Body of pancreas (tissue), 4 donors: ENCODE data around the gene IBA57. TPM values are rescaled to one million over a fixed set of nuclear protein-coding genes. Genes with fewer than 3 reads are reported as not detected.

Experiments used
- ATAC-seq: fragments of 150-250 bp; one replicate; pipeline ENCODE4 v1.9.1; 2016
- DNase-seq, 4 donors: peaks; one replicate each; pipeline ENCODE4 v3.0.0-alpha.2; 2019
- H3K27ac ChIP-seq, 4 donors: fragments of 200-600 bp; sonication (generic); 1 replicate in 3 of 4; 2 replicates in 1 of 4; pipeline versions ENCODE4 v1.5.1 to v1.6.1; 2016 to 2019; ENCODE audit warnings: mild to moderate bottlenecking in 1 of 4, mixed read lengths in 1 of 4, moderate library complexity in 1 of 4
- H3K27me3 ChIP-seq, 2 donors: fragments of 200-600 bp; sonication (generic); one replicate each; pipeline ENCODE4 v1.6.0; 2016; ENCODE audit warnings: mild to moderate bottlenecking in 1 of 2
- H3K36me3 ChIP-seq, 2 donors: fragments of 200-600 bp; sonication (generic); replicated peaks in 1 of 2; 2 replicates each; pipeline ENCODE4 v1.5.1; 2016; ENCODE audit warnings: low read depth in 2 of 2; ENCODE audit not compliant: insufficient read depth in 1 of 2
- H3K4me1 ChIP-seq: fragments of 200-600 bp; sonication (generic); one replicate; pipeline ENCODE4 v1.6.0; 2016
- H3K4me3 ChIP-seq, 2 donors: fragments of 200-600 bp; sonication (generic); 1 replicate in 1 of 2; 2 replicates in 1 of 2; pipeline ENCODE4 v1.5.1; 2016 to 2019
- H3K9me3 ChIP-seq, 3 donors: fragments of 200-600 bp; sonication (generic); 1 replicate in 2 of 3; 2 replicates in 1 of 3; pipeline ENCODE4 v1.5.1; 2016
- CTCF ChIP-seq, 7 experiments: fragments of 450-650 bp in 4 of 7; fragments of 200-600 bp in 3 of 7; sonication (generic) in 3 of 7; IDR thresholded peaks; one replicate each; pipeline ENCODE4 v1.5.1; 2016 to 2019; ENCODE audit warnings: antibody characterized with exemption in 7 of 7
- POLR2A ChIP-seq, 3 donors: fragments of 450-650 bp; IDR thresholded peaks; one replicate each; pipeline ENCODE4 v1.6.1; 2016; ENCODE audit warnings: antibody characterized with exemption in 3 of 3, mild to moderate bottlenecking in 2 of 3
- WGBS, 2 donors: methylation state at CpG; one replicate each; pipeline ENCODE4 v1.1.5; 2017; 5-methylcytosine and 5-hydroxymethylcytosine counted together
- intact Hi-C: fragments of 100-400 bp; cut with DNase I; formaldehyde crosslinking; loops from one replicate; pipeline ENCODE4 v1.15.1; 2023
- total RNA-seq, 2 donors: library from RNA; depleted of rRNA; stranded (reverse); fragments of >200 nt; gene quantifications; one replicate each; pipeline ENCODE4 v1.1.0, GENCODE V29; 2016

The IBA57 gene
- total RNA-seq, 2 donors from 2014 or later = 4.7 to 13.5 TPM

DNA sequence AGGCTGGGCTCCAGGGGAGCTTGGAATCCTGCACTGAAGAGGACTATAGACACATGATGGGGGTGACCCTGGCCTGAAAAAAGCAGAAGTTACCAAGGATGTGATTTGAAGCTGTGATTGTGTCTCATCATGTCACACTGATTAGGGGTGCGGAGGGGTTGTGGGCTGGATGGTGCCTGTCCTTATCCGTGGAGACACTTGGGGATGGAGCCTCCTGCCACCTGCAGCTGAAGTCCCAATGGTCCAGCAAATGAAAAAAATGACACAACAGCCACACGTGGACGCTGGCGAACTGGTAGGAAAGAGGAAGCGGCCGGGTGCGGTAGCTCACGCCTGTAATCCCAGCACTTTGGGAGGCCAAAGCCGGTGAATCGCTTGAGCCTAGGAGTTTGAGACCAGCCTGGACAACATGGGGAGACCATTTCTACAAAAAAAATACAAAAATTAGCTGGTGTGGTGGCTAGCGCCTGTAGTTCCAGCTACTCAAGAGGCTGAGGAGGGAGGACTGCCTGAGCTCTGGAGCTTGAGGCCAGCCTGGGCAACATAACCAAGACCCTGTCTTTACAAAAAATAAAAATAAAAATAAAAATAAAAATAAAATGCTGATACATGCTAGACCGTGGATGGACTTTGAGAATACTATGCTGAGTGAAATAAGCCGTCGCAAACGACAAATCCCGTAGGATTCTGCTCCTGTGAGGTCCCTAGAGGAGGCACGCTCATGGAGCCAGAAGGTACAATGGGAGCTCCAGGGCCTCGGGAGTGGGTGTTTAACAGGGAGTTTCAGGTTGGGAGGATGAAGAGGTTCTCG, 838 bp upstream of the IBA57 start:
- TF ChIP-seq POLR2A (IDR thresholded peaks at IDR 0.05) (no peak), CTCF (IDR thresholded peaks at IDR 0.05) (no peak)
- DNase-seq = peak in 2 of 4 donors; percentile 15 to 28
- WGBS, 2 donors = 40 to 47% methylated on average over 20 of the region's 20 CpGs
- Histone ChIP-seq H3K4me1 (peaks cover 28% of the 10 kb centered on the region), H3K27ac (peak overlapping the region; percentile 97 to 99 (median 98)), H3K36me3 (no peaks in the 10 kb centered on the region), H3K27me3 (no peaks in the 10 kb centered on the region), H3K4me3 (no peak overlapping the region), H3K9me3 (no peaks in the 10 kb centered on the region)
- intact Hi-C loops = no loop called here
- ATAC-seq = peak; percentile 0

GRCh38 chr1:228166170-228166936, 749 bp downstream of the IBA57 start:
- Histone ChIP-seq H3K4me3 (peak overlapping the region; percentile 35 to 41), H3K27ac (peak overlapping the region; percentile 97 to 99 (median 98)), H3K9me3 (no peaks in the 10 kb centered on the region), H3K27me3 (no peaks in the 10 kb centered on the region), H3K36me3 (no peaks in the 10 kb centered on the region), H3K4me1 (peaks cover 28% of the 10 kb centered on the region)
- intact Hi-C loops = no loop called here
- DNase-seq (peak; percentile 56 to 72 (median 66)), ATAC-seq (peak; percentile 0)
- WGBS, 2 donors = 14 to 21% methylated on average over 10 to 18 of the region's 26 CpGs
- TF ChIP-seq POLR2A (IDR thresholded peaks at IDR 0.05) = peak in 1 of 3 donors; percentile 6
- TF ChIP-seq CTCF (IDR thresholded peaks at IDR 0.05) = peak in 5 of 7 experiments; percentile 10 to 52 (median 42)

- WGBS, 2 donors = 70 to 71% methylated on average over 7 to 12 of the region's 12 CpGs
- no peak for DNase-seq
These were observed 3.1 kb downstream of the IBA57 start for GRCh38 chr1:228168563-228169270.

GRCh38 chr1:228169345-228169744, 3.7 kb downstream of the IBA57 start:
- DNase-seq (no peak), ATAC-seq (no peak)
- no peaks in the 10 kb centered on the region for H3K27me3 ChIP-seq
- peaks cover 14% of the 10 kb centered on the region for H3K4me1 ChIP-seq
- no peak overlapping the region for H3K4me3 ChIP-seq
- no peaks in the 10 kb centered on the region for H3K36me3 ChIP-seq
- WGBS, 2 donors = 89 to 90% methylated on average over 2 of the region's 2 CpGs
- TF ChIP-seq CTCF (IDR thresholded peaks at IDR 0.05) (no peak), POLR2A (IDR thresholded peaks at IDR 0.05) (no peak)
- H3K9me3 ChIP-seq = no peaks in the 10 kb centered on the region
- H3K27ac ChIP-seq = no peak overlapping the region
- intact Hi-C loops = no loop called here

More at GRCh38 chr1:228168563-228169270, 3.1 kb downstream of the IBA57 start:
- no peak overlapping the region for H3K27ac ChIP-seq
- H3K36me3 ChIP-seq = no peaks in the 10 kb centered on the region
- no peak for TF ChIP-seq POLR2A (IDR thresholded peaks at IDR 0.05)
- TF ChIP-seq CTCF (IDR thresholded peaks at IDR 0.05) = no peak
- no peak for ATAC-seq
- H3K9me3 ChIP-seq = no peaks in the 10 kb centered on the region
- intact Hi-C loops = no loop called here
- no peaks in the 10 kb centered on the region for H3K27me3 ChIP-seq
- H3K4me1 ChIP-seq = peaks cover 17% of the 10 kb centered on the region
- no peak overlapping the region for H3K4me3 ChIP-seq
